ENCODE results near the gene ADAM12.
"Not testable (repeated sequence)": the region's sequence is repeated elsewhere in the genome, so short reads cannot be mapped to it uniquely, and the experiment has no call there.

ADAM12 gene

DNA sequence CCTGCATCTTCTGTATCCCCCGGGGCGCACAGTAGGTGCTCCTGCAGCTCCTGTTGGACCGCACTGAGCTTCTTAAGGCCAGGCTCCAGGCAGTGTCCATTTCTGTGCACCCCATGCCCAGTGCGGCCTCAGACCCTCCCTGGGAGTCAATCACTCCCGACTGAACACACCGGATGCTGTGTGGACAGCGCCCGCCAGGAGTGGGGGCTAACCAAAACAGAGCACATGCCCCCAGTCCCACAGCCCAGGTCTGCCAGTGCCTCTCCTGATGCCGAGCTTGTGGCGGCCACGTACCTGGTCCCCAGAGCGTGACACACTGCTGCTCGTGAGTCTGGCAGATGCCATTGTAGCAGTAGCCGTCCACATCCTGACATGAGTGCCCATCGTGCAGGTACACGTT is 323.8 kb downstream of the ADAM12 start:
- DNase-seq (ENCODE audit: extremely low read depth in 1 of 2, low read depth in 1 of 2): no peak

DNA sequence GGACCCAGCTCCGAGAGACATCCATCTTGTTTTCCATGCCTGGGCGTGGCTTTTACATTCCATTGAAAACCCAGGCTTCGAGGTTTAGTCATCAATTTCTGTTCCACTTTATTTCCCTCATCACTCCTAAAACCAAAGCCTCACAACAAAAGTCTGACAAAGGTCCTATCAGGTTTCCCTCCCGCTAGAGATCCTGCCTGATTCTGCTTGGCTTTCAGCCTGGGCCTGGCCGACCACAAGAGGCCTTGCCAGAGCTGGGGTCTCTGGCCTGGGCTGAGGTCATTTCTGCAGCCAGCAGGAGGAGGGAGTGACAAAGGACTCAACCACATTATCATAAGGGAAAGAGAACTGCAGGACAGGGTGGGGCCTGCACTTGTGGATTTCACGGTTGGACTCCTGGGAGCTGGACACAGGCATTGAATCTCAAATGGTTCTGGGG is 324.9 kb downstream of the ADAM12 start:
- DNase-seq (ENCODE audit: extremely low read depth in 1 of 2, low read depth in 1 of 2): no peak

DNA sequence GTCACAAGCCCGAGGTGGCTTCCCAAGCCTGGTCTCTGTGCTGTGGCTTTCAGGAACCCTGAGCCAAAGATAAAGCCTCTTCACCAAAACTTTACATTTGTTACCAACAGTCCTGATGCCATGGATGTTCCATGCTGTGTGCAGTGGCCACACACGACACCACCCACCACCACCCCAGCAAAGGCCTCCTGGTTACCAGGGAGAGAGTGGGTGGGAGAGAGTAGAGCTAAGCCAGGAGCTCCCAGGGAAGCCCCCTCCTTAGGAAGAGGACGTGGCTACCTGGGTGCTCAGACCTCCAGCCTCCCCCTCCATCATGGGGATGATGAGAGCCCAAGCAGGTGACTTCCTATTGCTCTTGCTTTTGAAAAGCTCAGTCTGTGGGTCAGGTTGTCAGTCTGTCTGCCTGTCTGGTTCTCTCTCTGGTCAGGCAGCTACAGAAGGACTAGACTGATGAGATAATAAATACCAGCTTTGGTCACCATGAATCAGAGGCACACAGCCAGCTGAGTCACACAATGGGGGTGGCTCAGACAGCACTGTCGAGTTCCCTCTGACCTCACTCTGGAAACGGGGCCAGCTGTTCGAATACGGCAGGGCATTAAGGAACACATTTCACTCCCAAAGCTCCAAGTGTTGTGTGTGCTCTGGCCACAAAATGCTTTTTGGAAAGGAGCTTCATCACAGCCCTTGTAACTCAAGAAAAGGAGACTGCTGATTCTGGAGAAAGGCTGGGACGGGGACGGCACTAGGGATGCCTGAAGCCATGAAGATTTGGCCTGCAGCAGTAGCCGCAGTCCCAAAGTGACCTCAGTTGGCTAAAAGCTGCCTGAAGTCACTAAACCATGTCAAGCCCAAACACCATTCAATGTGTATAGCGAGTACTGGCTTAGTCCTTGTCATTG is 325.9 kb downstream of the ADAM12 start:
- no peak for DNase-seq (ENCODE audit: extremely low read depth in 1 of 2, low read depth in 1 of 2)

DNA sequence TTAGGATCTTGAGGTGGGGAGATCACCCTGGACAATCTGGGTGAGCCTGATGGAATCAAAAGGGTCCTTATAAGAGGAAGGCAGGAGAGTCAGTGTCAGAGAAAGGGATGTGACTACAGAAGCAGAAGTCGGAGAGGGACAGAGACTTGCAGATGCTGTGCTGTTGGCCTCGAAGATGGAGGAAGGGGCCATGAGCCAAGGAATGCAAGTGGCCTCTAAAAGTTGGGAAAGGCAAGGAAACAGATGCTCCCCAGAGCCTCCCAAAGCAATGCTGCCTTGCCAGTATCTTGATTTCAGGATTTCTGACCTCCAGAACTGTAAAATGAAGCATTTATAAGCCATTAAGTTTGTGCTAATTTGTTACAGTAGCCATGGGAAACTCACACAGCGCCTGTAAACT is 326.8 kb downstream of the ADAM12 start:
- no peak for DNase-seq (ENCODE audit: extremely low read depth in 1 of 2, low read depth in 1 of 2)

DNA sequence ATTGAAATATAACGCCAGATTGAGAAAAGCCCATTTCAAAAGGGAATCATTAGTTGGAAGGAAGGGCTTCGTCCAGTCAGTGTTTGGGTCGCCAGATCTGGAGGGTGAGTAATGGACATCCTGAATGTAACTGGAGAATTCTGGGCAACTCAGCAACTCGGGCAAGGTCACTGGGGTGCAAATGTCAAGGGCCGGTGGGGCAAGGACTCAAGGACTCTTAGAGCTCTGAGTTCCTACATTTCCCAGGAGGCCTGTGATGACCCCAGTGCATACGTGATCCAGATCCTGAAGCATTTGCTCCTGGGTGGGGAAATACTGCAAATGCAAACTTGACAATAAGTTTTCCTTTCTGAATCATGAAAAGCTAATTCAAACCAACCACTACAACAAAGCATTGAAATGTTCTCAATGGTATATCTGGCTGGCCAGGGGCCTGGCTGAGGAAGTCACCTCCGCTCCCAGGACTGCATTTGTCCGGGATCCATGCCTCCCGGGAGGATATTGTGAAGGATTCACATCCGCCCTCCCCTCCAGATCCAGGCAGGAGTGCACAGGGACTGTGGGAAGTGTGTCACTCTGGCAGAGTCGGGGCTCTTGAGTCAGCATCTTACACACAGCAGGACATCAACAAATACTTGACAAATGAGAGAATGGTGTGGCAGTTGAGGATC is 327.9 kb downstream of the ADAM12 start:
- DNase-seq (ENCODE audit: extremely low read depth in 1 of 2, low read depth in 1 of 2): no peak

DNA sequence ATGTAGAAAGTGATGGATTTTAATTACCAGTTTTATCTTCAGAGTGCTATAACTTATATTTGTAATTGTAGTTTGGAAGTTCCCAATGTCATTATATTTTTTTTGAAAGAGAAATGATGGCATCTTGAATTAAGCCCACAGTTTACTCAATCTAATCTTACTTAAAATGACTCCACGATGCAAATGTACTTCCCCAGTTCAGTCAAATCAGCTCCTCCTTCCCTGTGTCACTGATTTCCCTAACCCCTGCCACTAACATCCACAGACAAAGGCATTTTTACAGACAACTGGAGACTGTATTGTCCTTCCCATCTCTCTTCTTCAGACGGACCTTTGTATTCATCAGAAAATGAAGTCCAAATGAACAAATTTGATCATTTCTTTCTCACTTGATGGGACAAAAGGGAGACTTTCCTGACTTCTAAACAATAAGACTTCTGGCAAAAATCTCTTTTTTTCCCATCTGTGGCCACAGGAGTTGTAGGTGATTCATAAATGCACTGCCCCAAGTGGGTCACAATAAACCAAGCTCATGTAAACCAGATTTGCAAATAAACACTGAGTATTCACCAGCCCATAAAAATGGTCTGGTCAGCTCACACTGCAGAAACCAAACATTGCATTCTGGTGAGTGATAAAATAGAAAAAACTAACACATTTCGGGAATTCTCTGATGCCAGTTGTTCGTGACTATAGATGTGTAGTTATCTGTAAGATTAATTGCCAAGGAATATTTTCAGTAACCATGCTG is 329.0 kb downstream of the ADAM12 start:
- no peak for DNase-seq (ENCODE audit: extremely low read depth in 1 of 2, low read depth in 1 of 2)

DNA sequence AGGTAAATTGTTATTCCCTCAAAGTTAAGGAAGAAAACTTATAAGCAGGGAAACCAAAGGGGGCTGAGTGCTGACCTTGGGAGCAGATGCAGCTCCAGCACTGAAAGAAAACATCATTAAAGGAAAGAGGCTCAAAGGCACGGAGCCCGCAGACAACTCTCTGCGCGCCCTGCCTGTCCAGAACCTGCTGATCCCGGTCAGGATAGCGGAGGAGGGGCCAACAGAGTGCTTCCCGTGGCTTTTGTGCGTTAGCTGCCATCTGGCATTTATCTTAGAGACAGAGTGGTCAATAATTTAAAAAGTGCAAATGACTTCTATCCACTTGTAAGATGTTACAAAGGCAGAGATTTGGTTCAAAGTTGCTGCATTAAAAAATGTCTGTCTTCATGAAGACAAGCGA is 329.8 kb downstream of the ADAM12 start:
- DNase-seq (ENCODE audit: extremely low read depth in 1 of 2, low read depth in 1 of 2): no peak

DNA sequence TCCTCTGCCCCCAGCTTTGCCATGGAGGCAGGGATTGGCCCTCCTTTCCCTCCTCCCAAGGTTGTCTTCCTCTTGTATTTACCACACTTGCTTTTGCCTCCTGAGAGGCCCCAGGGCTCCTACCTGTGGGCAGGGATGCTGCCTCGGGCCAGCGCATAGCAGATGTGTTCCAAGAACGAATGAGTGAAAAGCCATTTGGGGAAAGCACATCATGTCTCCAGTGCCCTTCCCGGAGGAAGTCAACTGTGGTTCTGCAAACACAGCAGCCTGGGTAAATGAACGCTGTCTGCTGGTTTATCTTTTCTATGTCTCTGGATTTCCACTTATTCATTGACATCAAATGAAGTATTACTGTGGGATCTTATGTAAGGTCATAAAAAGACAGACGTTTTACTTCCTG is 330.2 kb downstream of the ADAM12 start:
- no peak for DNase-seq (ENCODE audit: extremely low read depth in 1 of 2, low read depth in 1 of 2)

DNA sequence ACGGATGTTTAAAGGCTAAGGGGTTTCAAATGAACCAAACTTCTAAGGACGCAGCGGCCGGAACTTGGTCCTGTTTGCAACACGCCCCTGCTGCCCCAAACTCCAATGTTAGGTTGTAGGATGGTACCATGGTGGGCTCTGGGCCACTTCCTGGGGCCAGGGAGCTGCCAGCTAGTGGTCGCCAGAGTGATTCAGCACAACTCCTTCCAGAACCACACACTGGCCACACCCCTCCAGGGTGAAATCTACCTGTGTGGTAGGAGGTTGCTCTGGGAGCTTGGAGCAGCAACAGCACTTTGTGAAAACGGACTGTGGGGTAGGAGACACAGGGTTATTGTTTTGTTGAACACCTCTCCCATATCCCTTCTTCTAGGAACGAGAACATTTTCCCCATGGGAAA is 330.8 kb downstream of the ADAM12 start:
- DNase-seq (ENCODE audit: extremely low read depth in 1 of 2, low read depth in 1 of 2): no peak

DNA sequence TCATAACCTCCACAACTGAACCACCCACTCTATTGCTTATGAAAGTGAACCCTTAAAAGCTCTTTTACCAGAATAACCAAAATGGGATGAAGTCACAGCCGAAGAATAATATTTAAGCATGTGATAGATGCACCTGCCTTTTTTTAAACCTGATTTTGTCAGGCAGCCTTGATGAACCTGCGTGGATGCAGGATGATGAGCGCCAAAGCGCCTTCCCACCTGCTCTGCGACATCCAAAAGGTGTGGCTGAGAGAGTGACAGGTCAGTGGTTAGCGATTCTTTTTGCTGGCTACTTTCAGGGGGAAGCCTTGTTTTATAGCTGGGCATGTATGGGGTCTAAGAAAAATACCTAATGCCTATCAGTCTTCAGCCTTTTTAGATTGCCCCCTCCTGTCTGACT is 334.1 kb downstream of the ADAM12 start:
- no peak for DNase-seq (ENCODE audit: extremely low read depth in 1 of 2, low read depth in 1 of 2)

DNA sequence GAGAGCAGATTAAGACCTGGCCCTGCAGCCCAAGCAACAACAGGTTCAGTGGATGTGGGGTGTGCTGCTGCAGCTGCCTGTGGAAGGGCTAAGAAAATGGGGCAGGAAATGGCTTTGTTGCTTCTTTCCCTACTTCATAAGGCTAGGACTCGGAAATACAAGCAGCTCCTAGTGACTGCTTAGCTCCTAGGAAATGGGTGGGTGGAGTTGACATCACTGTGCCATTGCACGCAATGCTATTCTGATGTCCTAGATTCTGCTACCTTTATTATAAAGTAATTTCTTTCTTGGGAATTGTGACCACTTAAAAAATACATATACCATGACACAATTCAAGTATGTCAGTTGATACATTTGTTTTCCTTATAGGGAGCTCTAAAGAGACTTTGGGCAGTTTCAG is 336.1 kb downstream of the ADAM12 start:
- no peak for DNase-seq (ENCODE audit: extremely low read depth in 1 of 2, low read depth in 1 of 2)

DNA sequence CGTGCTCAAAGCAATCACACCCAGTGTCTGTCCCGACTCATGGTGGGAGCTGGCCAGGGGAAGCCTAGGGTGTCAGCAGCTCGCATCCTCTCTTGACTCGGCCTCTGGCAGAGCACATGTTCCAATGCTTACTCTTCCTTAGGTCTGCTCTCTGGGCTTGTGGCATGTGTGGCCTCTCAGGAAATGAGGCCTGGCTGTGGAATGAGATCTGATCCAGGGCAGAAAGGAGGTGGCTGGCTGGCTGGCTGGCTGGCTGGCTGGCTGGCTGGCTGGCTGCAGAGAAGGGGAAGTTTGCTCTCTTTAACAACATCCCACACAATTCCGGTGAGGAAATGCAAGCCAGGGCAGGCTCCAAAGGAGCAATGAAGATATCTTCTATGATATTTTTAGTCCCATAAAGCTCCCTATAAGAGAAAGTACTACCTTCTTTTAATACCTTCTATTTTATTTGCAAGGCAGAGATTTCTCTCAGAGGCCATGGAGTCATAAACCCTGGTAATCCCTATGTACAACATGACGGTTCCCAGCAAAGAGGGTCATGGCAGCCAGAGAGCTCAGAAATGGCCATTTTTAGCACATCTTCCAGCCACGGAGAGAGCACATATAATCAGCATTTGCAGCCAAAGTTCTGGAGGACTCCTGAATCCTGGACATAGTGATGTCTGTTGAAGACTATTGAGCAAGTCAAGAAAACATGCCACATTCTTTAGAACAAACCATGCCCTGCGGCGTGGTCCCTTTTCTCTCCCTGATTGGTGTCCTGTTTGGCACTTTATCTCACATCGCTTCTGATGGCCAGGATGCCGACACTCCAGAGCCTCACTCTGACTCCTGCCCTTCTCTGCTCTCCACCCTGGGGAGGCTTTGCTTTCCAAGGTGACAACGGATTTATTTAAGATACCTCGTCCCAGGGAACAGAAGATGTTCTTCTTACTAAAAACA is 338.2 kb downstream of the ADAM12 start:
- DNase-seq (ENCODE audit: extremely low read depth in 1 of 2, low read depth in 1 of 2): no peak

DNA sequence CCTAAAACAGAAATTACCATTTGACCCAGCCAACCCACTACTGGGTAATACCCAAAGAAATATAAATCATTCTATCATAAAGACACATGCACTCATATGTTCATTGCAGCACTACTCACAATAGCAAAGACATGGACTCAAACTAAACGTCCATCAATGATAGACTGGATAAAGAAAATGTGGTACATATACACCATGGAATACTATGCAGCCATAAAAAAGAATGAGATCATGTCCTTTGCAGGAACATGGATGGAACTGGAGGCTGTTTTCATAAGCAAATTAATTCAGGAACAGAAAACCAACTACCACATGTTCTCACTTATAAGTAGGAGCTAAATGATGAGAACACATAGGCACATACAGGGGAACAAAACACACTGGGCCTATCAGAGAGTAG is 340.5 kb downstream of the ADAM12 start:
- not testable (repeated sequence) for DNase-seq (ENCODE audit: extremely low read depth in 1 of 2, low read depth in 1 of 2)

DNA sequence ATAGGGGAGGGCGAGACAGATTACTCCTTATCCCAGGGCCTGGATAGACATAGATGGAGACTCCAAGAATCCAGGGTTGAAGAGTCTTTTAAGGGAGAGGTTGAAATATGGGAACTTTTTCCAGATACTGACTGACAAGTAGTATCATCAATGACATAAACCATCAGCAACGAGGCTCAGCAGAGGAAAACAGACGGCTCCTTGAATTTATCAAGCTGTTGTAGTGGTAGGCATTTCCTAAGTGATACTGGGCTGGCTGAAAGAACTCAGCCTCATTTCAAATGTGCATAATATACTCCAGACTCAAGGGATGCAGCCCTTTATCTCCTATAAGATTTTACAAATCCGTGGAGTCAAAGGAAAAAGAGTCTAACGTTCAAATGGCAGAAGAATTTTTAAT is 341.4 kb downstream of the ADAM12 start:
- no peak for DNase-seq (ENCODE audit: extremely low read depth in 1 of 2, low read depth in 1 of 2)

DNA sequence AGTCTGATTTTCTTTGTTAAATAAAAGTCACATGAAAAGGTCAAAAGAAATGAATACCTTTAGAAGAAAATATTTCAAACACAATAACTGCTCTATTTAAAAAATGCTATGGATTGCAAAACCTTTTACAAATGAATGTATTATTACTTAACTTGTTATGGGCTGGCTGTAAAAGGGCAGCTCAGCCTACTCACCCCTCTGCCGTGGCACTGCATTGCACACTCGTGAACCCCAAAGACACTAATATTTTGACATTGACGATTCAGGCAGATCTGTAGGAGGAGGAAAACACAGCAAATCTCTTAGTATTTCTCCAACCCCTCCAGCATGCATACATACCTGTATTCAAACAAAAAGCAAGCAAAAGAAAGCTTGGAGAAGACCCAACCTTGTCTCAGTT is 342.4 kb downstream of the ADAM12 start:
- no peak for DNase-seq (ENCODE audit: extremely low read depth in 1 of 2, low read depth in 1 of 2)

DNA sequence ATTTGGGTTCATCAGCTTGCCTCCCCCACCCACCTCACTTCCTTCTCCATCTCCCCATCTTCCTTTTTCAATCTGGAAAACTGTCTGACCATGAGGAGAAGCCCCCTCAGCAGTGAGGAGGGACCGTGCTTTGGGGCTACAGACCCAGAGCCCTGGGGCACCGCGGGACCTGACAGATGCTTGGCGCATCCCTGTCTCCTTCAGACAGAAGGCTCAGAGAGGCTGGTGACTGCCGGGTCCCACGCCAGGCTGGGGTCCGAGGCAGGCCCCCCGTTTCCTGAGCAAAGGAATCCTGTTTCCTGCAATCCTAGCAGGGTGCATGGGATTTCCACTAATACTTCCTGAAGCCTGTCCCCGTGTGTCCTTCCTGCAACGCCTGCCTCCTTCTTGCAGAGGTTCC is 344.9 kb downstream of the ADAM12 start:
- no peak for DNase-seq (ENCODE audit: extremely low read depth in 1 of 2, low read depth in 1 of 2)

DNA sequence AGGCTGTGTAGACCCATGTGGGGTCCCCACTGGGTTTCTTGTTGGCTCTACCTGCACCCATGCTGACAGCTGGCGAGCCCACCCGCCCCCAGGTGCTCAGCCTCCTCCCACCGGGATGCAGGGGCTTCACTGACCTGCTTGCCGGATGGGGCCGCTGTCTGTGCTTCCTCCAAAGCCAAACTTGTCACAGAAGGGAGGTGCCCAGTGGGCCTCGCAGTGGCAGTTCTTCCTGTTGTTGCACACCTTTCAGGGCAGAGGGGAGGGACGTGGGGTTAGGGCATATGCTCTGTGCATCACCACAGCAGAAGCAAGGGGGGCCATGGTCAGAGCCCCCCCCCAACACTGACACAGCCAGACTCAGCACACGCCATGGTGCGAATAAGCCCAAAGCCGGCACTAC is 345.4 kb downstream of the ADAM12 start:
- no peak for DNase-seq (ENCODE audit: extremely low read depth in 1 of 2, low read depth in 1 of 2)

DNA sequence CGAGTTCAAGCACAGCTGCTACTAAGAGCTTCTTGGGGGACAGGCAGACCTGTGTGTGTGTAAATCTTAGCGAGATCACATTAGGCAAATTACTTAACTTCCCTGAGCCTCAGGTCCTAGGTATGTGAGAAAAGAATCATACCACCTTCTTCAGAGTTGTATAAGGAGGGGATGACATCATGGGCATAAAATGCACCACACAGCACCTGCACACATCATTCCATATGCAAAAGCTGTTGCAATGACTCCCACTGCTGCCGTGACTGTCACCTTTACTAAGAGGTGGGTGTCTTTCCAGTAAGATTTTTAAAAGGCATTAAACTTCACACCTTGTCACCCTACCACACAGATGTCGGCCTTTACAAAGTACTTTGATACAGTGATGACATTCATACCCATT is 345.9 kb downstream of the ADAM12 start:
- no peak for DNase-seq (ENCODE audit: extremely low read depth in 1 of 2, low read depth in 1 of 2)

DNA sequence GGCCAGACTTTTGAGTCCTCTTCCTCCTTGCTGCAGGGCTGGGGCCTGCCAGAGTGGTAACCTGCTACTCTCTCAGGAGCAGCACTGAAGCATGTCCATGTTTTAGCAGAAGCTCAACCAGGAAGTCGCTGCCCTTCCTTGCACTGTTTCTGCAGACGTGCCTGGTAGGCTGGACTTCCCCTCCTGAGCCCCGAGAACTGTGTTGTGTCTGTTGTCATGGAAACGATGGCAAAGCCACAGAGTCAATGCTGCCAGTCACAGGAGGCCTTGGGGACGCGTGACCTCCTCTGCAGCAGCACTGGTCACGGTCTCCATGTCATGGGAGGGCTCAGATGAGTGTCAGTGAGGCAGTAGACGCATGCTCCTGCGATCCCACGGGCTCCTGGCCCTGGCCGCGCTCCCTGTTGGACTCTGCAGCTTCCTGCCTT is 346.5 kb downstream of the ADAM12 start:
- DNase-seq (ENCODE audit: extremely low read depth in 1 of 2, low read depth in 1 of 2): peak; percentile 24 to 29

DNA sequence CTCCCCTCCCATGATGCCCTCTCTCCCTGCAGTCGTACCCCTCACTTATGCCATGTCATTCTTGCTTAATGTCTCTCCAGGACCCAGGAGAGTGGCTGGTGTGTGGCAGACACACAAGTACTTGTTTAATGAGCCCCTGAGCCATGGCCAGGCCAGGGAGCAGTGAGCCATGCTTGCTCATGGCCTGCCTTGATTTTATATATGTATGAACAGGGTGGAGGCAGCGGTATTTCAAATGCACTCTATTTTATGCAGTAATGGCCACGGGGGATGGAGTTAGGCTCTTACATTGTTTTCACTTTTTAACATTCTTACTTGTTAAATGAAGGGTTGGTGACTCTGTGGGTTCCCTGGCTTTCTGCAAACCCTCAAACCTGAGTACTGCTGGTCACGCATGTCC is 347.2 kb downstream of the ADAM12 start:
- DNase-seq (ENCODE audit: extremely low read depth in 1 of 2, low read depth in 1 of 2): no peak

DNA sequence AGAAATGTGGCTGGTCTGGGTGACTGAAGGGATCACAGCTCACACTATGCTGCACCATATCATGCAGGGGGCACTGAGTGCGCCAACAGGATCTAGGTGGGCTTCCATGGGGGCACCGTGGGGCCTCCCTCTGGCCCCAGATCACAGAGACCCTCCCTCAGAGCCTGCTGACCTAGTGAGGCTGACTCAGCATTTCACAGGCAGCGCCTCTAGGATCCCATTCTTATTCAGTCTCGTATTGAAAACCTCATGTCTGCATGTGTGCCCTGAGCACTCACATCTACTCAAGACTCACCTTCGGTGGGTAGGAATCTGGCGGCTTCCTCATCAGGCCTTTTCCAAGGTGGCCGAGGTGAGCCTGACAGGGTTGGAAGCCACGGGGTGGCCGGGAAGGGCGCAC is 350.3 kb downstream of the ADAM12 start:
- no peak for DNase-seq (ENCODE audit: extremely low read depth in 1 of 2, low read depth in 1 of 2)
